ENCODE measurements around the gene POU2F2.

POU2F2 gene

DNA sequence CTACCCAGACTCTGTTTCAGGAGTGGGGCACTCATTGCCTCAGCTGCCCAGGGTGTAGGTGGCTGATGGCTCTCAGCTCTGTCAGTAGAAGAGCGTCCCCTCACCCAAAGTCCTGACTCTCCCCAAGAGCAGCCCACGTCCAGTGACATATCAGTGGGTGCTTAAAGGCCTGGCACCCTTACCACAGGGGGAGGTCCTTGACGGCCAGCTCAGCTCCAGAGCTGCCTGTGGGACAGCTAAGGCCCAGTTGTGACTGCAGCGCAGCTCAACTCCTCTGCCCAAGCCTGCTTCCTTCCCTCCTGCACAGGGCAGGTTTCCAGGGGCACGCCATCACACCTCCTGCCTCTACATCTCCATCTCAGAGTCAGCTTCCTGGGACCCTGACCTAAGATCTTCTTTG, 94.6 kb downstream of the POU2F2 start:
- no peak for DNase-seq (ENCODE audit: low read depth)
- TF ChIP-seq, protein P1, sequence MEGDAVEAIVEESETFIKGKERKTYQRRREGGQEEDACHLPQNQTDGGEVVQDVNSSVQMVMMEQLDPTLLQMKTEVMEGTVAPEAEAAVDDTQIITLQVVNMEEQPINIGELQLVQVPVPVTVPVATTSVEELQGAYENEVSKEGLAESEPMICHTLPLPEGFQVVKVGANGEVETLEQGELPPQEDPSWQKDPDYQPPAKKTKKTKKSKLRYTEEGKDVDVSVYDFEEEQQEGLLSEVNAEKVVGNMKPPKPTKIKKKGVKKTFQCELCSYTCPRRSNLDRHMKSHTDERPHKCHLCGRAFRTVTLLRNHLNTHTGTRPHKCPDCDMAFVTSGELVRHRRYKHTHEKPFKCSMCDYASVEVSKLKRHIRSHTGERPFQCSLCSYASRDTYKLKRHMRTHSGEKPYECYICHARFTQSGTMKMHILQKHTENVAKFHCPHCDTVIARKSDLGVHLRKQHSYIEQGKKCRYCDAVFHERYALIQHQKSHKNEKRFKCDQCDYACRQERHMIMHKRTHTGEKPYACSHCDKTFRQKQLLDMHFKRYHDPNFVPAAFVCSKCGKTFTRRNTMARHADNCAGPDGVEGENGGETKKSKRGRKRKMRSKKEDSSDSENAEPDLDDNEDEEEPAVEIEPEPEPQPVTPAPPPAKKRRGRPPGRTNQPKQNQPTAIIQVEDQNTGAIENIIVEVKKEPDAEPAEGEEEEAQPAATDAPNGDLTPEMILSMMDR (IDR thresholded peaks at IDR 0.05; ENCODE audit: insufficient read depth, low read depth, low read length, missing control alignments), result no peak
- no peak overlapping the region for H3K4me3 ChIP-seq (ENCODE audit: low read length)
